Stimulated activated CD4-positive, alpha-beta T cell treated with anti-CD3 and anti-CD28 coated beads, Interleukin-1b, Interleukin-23, amount 100 ng/mL, for 24 hours (primary cell): ENCODE measurements around the gene FAM110D.

Experiments used
- DNase-seq, 4 experiments: peaks; one replicate each; pipeline ENCODE4 v3.0.0-alpha.2; 2020; ENCODE audit warnings: low read depth in 4 of 4, low spot score in 1 of 4

The FAM110D gene

DNA sequence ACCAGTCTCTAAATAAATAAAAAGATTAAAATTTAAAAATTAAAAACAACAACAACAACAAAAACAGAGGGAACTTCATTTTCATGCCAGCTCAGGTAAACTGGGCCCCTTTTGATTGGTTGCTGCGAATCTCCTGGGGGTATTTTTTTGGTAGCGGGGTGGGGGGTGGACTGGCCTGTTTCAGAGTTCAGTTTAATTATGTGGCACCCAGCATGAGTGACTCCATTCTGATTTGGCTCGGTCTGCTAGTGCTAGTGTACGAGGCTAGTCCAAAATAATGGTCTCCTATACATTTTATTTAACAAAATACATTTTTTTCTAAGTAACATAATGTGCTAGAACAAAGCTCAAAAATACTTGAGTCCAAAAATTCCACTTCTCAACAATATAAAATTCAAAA, 29.1 kb upstream of the FAM110D start:
- DNase-seq: no peak

DNA sequence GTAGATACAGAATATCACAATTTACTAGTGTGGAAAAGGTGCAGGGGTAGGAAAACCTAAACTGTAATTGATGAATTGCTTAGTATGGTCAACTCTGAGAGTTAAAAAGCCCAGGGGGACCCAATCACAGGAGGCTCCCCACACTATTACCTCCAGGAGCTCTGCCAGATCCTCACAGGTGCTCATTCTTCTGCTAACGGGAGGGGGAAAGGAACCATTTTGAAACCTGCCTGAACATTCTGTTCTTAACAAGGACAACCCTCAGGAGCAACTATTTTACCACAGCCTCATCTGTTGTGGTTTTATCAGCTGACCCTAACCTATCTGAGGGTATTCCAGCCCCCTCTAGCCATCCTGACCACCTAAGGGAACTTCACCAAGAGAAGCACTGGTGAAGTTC, 28.2 kb upstream of the FAM110D start:
- DNase-seq: no peak

DNA sequence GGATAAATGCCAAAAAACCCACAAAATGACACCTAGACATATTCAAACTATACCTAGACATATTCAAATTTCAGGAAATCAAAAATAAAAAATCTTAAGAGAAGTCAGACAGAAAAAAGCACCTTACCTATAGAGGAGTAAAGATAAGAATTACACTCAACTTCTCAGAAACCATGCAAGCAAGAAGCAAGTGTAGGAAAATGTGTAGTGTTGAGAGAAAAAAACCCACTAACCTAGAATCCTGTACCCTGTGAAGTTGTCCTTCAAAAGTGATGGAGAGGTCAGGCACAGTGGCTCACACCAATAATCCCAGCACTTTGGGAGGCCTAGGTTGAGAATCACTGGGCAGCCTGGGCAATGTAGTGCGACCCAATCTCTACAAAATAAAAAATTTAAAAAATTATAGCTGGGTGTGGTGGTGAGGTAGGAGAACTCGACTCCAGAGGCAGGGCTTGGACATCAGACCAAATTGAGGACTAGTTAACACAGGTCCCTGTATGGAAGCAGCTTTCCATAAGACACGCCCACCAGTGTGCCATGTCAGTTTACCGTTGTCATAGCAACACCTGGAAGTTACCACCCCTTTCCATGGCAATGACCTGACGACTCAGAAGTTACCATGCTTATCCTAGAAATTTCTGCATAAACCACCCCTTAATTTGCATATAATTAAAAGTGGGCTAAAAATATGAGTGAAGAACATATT, 26.6 kb upstream of the FAM110D start:
- no peak for DNase-seq

DNA sequence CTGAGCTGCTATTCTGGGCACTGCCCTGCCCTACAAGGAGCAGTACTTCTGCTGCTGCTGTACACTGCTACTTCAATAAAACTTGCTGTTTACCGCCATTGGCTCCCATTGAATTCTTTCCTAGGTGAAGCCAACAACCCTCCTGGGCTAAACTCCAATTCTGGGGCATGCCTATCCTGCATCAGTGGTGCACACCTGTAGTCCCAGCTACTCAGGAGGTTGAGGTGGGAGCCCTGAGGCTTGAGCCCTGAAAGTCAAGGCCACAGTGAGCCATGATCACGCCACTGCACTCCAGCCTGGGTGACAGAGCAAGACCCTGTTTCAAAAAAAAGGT, 26.1 kb upstream of the FAM110D start:
- no peak for DNase-seq

DNA sequence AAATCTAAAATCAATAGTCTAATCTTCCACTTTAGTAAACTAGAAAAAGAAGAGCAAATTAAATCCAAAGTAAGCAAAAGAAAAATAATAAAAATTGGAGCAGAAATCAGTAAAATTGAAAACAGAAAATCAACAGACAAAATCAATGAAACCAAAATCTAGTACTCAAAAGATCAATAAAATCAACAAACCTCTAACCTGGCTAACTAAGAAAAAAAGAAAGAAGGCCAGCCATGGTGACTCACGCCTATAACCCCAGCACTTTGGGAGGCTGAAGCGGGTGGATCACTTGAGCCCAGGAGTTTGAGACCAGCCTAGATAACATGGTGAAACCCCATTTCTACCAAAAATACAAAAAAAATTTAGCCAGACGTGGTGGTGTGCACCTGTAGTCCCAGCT, 24.4 kb upstream of the FAM110D start:
- no peak for DNase-seq

DNA sequence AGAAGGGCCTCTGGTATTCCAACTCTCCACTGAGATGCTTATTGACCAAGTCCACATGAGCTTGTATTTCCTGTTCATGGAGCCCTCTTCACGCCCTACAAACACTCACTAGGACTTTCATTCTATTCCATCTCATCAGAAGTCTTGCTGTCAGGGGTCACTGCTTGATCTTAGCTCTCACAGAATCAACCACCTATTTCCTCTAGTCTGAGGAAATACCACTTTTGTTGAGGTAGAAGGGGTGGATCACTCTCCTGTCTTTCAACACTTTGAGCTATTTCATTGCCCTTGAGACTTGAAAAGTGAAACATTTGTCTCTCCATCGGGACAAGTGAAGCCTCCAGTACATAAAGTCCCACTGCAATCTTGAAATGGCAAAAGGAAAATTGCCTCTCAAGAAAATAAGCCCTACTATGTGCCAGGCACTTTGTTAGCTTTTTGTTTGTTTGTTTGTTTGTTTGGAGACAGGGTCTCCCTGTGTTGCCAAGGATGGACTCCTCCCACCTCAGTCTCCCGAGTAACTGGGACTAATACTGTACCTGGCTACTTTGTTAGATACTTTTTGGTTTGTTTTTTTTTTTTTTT, 19.8 kb upstream of the FAM110D start:
- DNase-seq: no peak

DNA sequence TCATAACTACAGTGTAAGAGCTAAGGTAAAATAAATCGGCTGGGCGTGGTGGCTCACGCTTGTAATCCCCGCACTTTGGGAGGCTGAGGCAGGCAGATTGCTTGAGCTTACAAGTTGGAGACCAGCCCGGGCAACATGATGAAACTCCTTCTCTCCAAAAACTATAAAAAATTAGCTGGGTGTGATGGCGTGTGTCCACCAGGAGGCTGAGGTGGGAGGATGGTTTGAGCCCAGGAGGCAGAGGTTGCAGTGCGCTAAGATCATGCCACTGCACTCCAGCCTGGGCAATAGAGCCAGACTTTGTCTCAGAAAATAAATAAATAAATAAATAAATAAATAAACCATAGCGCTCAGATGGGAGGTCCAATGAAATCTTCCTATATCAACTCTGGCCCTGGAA, 16.7 kb upstream of the FAM110D start:
- DNase-seq: no peak

DNA sequence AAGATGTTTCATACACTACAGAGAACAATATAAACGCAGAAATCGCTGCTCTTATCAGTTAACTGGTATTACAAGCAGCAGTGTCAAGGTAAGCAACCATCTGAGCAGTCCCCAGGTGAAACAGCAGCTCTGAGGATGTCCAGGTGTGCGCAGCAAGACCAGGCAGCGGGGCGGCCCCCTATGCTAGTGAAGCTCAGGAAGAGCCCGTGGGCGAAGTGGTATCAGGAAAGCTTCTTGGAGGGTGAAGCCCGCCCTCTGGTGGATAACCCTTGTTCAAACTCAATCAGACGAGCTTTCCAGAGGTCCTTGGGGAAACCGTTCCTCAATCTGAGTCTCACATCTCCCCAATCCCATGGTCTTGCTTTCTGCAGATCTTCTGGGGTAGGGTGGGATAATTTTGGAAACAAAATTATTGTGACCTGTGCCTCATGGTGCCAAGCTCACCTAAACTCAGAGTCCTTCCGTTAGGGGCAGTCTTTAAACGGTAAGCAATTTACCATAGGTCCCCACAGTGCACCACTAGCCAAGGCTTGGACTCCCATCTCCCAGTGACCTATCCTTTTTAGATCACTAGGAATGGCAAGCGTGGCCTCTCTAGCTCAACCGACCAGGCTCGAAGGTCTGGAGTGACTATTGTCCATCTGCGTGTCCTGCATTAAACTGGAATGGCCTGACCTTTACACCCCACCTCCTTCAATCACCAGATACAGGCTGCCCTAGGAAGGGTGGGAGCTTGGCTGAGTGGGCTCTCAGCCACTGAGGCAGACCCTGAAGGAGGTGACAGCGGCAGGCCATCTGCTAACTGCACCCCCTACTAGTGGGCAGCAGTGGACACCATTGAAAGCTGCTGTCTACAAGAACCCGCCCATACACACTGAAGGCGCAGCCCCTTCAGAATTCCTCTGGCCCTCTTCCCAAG, 13.6 kb upstream of the FAM110D start:
- DNase-seq: peak; percentile 40 to 66 (median 54)

DNA sequence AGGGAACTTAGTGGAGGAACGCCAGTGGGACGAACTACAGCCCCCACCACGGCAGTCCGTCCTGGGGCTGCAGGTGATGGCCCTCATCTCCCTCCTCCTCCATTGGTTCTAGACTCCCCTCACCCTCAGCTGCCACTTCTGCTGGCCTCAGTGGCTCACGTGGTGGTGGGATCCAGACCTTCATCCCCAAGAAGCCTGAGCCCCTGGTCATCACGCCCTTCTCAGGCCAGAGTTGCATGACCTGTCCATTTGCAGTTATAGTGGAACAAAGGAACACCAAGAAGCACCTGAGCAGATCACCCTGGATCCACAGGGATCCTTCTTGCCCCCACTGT, 13.0 kb upstream of the FAM110D start:
- DNase-seq: no peak

DNA sequence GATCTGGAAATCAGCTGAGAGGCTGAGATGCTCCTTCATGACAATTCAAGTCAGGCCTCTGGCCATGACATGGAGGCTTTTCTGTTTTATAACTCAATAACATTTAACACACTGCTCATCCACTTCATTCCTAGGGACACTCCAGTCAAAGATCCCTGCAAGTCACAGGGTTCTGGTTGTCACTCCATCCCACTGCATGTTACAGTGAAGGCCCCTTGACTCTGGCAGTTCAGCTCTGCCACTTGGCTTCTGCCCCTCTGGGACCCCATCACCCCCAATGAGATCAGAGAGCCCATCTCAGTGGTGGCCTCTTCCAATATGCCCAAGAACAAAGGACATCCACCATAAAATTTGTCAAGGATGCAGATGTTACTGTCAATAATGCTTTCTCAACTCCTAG, 10.0 kb upstream of the FAM110D start:
- DNase-seq: no peak

DNA sequence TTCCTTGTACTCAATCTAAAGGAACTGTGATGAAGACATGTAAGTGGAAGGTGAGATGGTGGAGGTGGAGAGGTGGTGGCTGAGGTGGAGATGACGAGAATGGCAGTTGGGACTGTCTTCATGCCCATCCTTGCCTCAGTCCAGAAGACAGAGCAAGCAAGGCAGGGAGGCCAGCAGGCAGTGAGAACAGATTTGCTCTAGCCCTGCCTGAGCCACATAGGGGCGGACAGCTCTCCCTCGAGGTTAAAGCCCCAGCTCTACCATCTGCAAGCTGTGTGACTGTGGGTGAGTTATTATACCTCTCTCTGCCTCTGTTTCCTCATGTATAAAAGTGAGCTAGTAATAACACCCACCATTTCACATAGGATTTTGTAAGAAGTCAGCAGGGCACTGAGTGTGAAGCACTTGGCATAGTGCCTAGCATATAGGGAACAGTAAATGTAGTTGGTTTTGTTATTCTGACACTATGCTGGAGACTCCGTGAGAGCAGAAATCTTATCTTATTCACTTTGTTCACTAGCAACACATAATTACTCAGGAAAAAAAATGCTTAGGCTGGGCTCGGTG, 4.8 kb upstream of the FAM110D start:
- no peak for DNase-seq

DNA sequence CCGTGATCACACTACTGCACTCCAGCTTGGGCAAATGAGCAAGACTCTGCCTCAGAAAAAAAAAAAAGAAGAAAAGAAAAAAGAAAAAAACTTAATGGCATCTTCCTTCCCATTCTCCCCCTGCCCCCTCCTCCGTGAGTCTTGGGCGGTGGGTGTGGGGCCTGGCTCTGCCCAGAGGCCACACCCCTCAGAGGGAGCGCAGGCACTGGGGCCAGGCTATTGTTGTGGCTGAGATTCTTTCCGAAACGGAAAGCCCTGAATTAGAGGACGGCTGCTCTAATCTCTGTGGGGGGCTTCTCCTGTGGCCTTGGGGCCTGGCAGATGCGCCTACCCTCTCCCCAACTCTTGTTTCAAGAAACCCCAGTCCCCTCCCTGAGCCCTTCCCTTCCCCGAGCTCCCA, 4.1 kb upstream of the FAM110D start:
- no peak for DNase-seq

DNA sequence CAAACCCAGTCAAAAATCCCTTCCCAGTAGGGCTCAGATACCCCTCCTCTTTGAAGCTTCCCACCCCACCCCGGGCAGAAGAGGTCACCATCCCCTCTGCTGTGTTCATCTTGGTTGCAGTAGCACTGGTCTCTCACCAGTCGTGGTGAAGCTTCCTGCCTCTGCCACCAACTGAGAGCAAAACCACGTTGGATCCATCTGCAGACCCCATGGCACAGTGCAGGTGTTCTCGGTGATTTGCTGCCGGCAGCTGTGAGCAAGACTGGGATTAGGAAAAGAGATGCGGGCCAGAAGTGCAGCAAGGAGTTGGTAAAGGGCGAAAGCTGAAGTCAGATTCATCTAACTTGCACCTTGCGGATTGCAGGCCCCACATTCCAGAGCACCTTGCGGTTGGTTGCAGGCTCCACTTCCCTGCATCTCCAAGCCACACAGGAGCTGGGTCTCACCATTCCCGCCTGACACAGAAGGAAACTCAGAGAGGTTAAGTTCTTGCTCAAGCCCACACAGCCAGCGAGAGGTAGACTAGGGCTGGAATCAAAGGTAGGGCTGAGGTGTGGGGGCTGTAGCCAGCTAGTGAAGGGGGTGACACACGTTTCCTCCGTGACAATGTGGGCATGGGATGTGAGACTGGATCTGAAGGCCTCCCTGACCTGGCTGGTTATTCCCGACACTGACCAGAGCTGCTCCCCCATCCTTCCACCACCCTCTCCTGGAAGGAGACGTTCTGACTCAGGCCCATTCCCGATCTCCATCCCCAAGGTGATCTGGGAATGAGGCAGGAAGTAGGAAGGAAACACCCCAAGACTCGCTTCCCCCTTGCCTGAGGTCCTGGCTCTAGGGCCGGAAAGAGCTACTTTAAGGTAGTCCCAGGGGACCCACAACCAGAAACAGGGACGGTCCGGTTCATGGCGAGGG, 3.3 kb upstream of the FAM110D start:
- DNase-seq: no peak

DNA sequence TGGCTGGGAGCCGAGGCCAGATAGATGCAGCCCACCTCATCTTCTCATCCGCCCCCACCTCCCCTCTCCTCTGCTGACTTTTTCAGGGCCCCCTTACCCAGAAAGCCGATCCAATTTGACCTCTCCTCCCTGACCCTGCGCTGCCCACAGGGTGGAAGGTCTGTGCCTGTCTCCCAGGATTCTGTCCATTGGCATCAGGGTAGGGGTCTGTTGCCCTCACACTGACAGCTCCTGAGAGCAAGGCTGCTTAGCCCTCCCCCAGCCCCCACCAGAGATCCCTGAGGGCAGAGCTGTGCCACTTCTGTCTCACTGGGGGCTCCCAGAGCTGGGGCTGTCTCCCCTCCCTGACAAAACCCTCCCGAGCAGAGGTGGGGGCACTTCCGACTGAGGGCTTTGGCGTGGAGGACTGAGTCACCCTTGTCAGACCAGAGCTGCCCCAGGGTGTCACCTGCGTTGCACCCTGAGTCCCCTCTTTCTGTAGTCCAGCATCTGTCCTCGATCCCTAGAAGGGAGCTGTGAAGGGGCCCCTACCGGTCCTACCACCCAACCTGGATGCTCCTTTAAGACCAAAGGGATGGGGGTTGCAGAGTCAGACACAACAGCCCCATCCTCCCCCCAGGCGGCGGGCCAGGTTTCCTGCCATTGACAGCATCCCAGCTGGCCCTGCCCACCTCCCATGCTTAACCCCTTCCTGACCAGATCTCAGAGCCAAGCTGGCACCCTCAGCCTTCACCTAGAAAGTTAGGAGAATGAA, 2.4 kb upstream of the FAM110D start:
- no peak for DNase-seq

DNA sequence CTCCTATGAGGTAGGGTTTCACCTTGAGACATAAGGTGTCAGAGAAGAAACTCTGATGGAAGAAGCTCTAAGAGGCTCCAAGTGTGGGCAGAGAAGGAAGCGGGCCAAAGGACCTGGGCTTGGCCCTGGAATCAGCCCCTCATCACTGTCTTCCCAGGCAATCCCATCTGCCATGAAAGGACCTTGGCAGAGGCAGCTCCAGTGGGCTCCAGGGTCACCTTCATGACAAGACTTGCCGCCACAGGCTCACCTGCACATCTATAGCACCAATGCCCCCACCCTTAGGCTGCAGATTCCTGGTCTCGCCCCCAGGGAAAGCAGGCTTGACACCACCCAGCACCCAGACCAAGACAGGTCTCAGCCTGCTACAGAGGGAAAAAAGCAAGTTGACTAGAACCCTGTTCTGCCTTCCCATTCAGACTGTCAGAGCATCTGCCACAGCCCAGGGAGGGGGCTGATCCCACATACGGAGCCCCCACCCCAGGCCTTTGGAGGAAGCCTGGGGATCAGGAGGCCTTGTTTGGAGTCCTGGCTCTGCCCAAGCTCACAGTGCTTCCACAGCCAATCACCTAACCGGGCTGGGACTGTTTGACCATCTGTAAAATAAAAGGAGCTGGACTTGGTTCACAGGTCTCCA, 490 bp upstream of the FAM110D start:
- DNase-seq: no peak

DNA sequence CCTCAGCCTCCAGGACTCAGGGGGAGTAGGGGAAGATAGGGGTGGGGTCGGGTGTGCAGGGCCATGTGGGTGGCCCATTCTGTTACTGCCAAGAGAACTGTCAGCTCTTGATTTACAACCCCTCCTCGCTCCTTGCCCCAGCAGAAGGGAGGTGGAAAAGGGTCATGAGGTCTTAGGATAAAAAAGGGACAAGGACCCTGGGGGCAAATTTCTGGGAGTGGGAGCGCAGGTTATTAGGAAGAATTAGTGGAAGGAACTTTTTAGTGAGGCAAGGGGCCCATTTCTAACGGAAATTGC, 812 bp downstream of the FAM110D start:
- DNase-seq: no peak

DNA sequence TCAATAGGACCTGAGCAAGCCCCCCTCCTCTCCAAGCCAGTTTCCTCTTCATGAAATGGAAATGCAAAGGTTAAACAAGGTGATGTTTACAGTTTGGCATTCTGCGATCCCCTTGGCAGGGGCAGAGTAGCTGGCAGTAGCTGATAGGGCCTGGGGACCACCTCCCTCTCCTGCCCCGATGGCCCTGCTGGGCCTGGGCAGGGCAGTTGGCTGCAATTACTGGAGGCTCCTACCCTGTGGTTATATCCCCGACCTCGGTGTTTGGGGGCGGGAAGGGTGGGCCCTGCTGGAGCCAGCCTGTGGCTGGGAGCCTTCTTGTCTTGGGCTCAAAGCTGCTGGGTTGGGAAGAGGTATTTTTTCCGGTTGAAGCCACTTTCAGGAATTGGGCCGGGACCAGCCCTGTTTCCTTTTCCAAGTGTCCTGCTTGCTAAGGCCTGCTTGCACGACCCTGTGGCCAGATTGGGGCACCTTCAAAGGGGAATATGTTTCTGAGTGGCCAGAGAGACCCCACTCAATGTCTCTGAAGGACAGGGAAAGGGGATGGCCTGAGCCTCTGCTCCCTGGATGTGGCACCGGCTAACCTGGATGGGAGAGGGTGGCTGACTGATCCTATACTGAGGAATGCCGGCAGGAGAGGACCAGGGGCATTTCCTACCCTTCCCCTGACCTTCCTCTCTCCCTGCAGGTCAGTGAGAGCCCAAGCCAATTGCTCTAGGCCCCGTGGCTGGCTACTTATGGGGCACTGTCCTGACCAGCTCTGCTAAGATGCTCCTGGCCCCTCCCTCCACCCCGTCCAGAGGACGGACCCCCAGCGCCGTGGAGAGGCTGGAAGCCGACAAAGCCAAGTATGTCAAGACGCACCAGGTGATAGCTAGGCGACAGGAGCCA, 1.9 kb downstream of the FAM110D start:
- DNase-seq: no peak

DNA sequence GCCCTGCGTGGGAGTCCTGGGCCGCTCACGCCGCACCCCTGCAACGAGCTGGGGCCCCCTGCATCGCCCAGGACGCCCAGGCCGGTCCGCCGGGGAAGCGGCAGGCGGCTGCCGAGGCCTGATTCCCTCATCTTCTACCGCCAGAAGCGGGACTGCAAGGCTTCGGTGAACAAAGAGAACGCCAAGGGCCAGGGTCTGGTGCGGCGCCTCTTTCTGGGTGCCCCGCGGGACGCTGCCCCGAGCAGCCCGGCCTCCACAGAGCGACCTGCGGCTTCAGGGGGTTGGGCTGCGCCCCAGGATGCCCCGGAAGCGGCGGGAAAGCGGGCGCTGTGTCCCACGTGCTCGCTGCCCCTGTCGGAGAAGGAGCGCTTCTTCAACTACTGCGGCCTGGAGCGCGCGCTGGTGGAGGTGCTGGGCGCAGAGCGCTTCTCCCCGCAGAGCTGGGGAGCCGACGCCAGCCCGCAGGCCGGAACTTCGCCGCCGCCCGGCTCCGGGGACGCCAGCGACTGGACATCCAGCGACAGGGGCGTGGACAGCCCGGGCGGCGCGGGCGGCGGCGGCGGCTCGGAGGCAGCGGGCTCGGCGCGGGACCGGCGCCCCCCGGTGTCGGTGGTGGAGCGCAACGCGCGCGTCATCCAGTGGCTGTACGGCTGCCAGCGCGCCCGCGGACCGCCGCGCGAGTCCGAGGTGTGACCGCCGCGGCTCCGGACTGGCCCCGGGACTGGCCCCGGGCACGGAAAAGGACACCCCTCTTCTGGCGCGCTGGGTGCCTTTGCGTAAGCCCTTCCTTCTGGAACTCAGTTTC, 2.7 kb downstream of the FAM110D start:
- peak; percentile 21 to 42 (median 26) for DNase-seq
